KOPT-K1 (cell line): ENCODE measurements around the gene GLRX5.
"Not testable (repeated sequence)": the region's sequence is repeated elsewhere in the genome, so short reads cannot be mapped to it uniquely, and the experiment has no call there.

Experiments used
- H3K27ac ChIP-seq: fragments of 200-600 bp; sonication (generic); 2 replicates; pipeline ENCODE4 v1.5.1; 2016; ENCODE audit warnings: antibody characterized with exemption, mild to moderate bottlenecking, low read depth, low read length; ENCODE audit not compliant: poor library complexity, severe bottlenecking
- H3K36me3 ChIP-seq: fragments of 200-600 bp; sonication (generic); 2 replicates; pipeline ENCODE4 v1.5.1; 2017; ENCODE audit warnings: antibody characterized with exemption, mild to moderate bottlenecking, low read length, moderate library complexity; ENCODE audit not compliant: insufficient read depth
- H3K9me3 ChIP-seq: fragments of 200-600 bp; sonication (generic); 2 replicates; pipeline ENCODE4 v1.5.1; 2017; ENCODE audit warnings: antibody characterized with exemption, low read length, mild to moderate bottlenecking; ENCODE audit not compliant: insufficient read depth, poor library complexity, severe bottlenecking

Gene GLRX5

GRCh38 chr14:95507701-95508103, 27.1 kb upstream of the GLRX5 start:
- Histone ChIP-seq H3K27ac (peak overlapping the region; percentile 2), H3K9me3 (no peaks in the 10 kb centered on the region)

DNA sequence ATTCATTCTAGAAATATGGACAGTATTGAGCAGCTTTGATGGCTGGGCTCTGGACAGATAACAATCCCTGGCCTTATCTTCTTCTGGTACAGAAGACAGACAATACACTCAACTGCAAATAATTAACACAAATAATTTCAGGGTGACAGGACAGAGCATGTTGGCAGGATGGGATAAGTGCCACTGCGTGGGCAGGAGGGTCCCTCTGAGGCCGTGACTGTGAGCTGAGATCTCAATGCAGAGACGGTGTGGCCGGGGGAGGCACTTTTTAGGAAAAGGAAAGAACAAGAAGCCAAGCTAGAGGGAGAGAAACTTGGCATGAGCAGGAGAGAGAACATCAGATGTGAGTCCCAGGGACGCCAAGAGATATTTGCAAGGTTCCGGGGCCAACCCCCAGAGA, 26.5 kb upstream of the GLRX5 start:
- no peak overlapping the region for H3K27ac ChIP-seq
- no peaks in the 10 kb centered on the region for H3K9me3 ChIP-seq
- peaks cover 7% of the 10 kb centered on the region; the same call in 1 of the 2 replicates for H3K36me3 ChIP-seq

More at GRCh38 chr14:95507701-95508103, 27.1 kb upstream of the GLRX5 start:
- peaks cover 7% of the 10 kb centered on the region; the same call in 1 of the 2 replicates for H3K36me3 ChIP-seq

DNA sequence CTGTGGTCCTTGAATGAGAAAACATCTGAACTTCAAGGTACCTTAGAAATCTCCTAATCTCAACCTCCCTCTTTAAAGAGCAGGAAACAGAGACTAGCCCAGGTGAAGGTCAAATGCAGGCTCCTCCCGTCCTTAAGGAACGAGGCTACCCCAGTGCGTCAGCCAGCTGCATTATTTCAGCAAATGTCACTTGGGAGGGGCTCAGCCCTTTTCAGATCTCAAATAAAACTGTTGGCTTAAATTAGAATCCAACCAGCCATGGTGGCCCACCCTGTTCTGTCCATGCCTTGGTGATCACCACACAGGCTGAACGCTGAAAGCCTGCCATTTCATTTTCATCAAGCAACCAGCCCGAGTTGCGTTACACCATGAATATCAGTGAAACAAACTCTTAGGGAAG, 25.4 kb upstream of the GLRX5 start:
- Histone ChIP-seq H3K9me3 (no peaks in the 10 kb centered on the region), H3K36me3 (peaks cover 7% of the 10 kb centered on the region; the same call in 1 of the 2 replicates), H3K27ac (no peak overlapping the region)

- not testable (repeated sequence) for H3K27ac ChIP-seq, H3K36me3 ChIP-seq, H3K9me3 ChIP-seq
Measured at GRCh38 chr14:95510344-95510743, 24.5 kb upstream of the GLRX5 start.

DNA sequence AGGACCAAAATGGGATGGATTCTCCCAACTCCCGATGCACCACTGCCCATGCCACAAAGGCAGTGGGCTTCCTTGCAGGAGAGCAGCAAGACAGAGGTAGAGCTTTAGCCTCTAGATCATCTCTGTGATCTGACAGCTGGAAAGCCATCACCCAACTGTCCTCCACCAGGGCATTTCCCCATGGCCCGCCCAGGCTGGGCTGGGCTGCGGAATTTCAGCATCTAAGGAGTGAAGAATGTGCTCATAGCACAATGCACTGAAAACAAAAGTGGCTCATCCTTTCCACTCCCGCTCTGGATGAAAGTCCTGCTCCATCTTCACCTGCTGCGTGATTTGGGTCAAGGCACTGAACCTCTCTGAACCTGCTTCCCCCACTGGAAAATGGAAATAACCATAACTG, 24.0 kb upstream of the GLRX5 start:
- H3K27ac ChIP-seq, result no peak overlapping the region
- peaks cover 7% of the 10 kb centered on the region; the same call in 1 of the 2 replicates for H3K36me3 ChIP-seq
- no peaks in the 10 kb centered on the region for H3K9me3 ChIP-seq

DNA sequence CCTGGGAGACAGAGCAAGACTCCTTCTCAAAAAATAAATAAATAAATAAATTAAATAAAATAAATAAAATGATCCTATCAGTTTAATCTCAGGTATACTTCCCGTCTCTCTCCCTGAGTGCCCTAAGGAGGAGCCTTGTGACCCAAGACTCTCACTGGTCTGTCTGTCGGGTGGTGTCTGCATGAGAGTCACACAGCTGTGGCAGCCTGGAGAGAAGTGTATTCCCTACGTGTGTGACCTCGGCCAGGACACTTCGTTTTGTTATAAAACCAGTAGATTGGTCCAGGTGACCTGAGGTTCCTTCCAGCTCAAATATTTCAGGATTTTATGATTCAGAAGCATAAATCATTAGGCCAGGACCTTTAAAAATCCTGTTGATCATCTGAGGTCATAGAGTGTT, 23.2 kb upstream of the GLRX5 start:
- peaks cover under 1% of the 10 kb centered on the region; the same call in 1 of the 2 replicates for H3K36me3 ChIP-seq
- no peak overlapping the region for H3K27ac ChIP-seq
- no peaks in the 10 kb centered on the region for H3K9me3 ChIP-seq

DNA sequence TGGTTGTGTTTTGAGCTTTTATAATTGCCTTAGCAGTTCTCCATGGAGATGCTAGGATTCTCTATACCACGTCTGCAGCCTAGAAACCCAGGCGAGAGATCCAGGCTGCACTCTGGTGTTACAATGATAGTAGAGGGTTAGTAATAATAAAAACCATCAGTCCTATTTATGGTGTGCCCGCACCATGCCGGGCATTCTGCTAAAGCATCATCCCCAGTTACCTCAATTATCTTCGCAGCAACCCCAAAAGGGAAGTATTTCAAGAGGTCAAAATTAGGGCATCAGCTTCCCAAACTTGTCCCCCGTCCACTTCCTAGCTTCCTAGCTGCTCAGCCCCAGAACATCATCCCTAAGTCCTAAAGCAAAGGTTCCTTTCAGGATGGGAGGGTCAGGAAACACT, 21.6 kb upstream of the GLRX5 start:
- no peaks in the 10 kb centered on the region; the same call in 1 of the 2 replicates for H3K36me3 ChIP-seq
- H3K27ac ChIP-seq, result no peak overlapping the region
- H3K9me3 ChIP-seq, result no peaks in the 10 kb centered on the region

DNA sequence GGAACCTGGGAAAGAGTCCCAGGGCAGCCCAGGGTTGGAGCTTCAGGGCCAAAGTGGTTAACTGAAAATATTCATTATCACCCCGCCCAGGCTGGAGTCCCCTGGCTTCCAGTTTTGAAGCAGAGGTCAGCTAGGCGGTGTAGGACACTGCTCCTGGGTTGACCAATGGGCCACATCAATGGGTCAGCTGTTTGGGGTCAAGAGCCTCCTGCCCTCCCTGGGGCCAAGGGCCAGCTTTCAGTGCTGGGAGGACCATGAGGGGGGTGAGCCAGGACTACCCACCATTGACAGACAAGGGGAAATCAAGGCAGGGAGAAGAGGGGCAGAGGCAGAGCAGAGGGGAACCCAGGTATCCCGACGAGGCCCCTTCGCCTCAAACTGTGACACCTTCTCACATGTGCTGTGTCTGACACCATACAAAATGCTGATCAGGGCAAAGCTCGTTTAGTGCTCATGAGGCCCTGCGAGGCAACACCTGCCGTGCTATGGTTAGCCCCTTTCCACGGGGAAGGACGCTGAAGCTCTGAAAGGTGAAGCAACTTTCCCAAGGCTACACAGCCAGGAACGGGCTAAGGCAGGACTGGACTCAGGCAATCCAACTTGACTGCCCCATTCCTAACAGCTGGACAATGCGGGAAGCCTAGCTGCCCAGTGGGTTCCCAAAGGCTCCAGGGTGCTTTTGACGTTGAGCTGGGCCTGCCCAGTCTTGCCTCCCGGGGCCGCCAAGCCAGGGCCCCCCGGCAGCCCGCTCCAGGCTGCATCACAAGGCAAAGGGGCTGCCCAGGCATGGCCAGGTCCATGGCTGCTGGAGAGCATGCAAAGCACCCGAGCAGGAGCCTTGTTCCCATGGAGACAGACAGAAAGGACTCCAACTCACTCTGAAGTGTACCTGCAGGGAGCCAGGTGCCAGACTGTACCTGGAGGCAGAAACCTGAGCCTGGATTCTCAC, 20.4 kb upstream of the GLRX5 start:
- Histone ChIP-seq H3K9me3 (no peaks in the 10 kb centered on the region), H3K27ac (no peak overlapping the region), H3K36me3 (no peaks in the 10 kb centered on the region; the same call in 1 of the 2 replicates)

- Histone ChIP-seq H3K27ac (peak overlapping the region; percentile 57), H3K36me3 (no peaks in the 10 kb centered on the region)
Measured at GRCh38 chr14:95515080-95515489, 19.8 kb upstream of the GLRX5 start.

DNA sequence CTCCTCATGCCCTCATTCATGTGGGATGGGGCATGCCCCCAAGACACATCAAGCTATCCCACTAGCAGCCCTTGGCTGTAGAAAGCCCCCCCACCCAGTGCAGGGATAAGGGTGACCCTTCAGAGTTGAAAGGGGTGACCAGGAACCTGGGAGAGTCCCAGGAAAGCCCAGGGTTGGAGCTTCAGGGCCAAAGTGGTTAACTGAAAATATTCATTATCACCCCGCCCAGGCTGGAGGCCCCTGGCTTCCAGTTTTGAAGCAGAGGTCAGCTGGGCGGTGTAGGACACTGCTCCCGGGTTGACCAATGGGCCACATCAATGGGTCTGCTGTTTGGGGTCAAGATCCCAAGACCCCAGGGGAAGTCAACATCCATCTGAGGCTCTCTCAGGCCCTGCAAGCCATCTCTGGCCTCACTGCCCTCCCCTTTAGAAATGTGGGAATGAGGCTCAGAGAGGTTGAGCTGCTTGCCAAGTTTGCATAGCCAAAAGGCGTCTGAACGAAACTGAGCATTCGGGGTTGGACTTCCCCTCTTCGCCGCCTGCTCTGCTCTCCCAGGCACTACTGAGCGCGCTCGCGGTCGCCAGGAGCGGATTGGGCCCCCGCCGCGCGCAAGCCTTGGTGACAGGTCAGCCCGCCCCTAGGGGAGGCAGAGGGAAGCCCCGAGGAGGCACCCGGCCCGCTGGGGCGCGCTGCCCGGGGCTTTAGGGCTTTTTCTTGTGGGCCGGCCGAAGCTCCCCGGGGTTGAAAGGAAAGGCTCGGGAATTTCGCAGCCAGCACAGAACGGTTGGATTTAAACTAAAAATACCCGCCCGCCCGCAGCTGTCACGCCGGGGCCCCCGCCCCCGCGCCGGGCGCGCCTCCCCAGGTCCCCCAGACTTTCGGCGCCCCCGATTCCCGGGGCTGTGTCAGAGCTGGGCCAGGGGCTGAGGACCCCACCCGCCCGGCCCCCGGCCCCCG, 19.0 kb upstream of the GLRX5 start:
- H3K36me3 ChIP-seq, result no peaks in the 10 kb centered on the region
- H3K9me3 ChIP-seq, result no peaks in the 10 kb centered on the region
- H3K27ac ChIP-seq, result peak overlapping the region; percentile 57

More at GRCh38 chr14:95515080-95515489, 19.8 kb upstream of the GLRX5 start:
- no peaks in the 10 kb centered on the region for H3K9me3 ChIP-seq

DNA sequence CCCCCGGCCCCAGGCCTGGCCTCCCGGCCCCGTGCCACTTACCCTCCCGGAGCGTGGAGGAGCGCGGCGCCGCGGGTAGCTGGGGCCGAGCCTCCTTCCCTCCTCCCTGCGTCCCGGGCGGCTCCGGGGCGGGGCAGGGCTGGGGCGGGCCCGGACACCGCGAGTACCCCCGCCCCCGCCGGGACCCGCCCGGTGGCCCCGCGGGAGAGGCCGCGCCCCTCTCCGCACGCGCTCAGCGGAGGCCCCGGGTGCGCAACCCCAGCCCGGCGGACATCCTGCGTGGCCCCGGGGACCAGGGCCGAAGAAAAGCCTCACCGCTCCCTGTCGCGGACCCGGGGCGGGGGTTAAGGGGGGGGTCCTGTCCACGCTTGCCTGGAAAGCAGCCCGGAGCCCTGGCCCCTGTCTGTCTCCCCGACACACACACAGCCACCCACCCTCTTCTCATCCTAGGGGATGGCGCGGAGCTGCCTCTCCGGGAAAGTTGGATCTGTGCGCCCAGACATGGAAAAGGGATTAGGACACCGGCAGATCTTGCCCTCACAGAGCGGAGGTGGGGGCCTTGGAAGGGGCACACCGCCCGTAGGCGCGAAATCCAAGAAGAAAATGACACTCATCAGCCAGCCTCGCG, 18.2 kb upstream of the GLRX5 start, which contains the start of gene SYNE3:
SYNE3 (minus strand) TSS at position 97 of the 628 bp plus-strand sequence. CDS start 40,829 bp downstream, outside the sequence.
- Histone ChIP-seq H3K36me3 (no peaks in the 10 kb centered on the region), H3K27ac (peak within 1 kb of the TSS; percentile 87), H3K9me3 (no peaks in the 10 kb centered on the region)

- H3K9me3 ChIP-seq, result no peaks in the 10 kb centered on the region
- peak overlapping the region; percentile 87 for H3K27ac ChIP-seq
- no peaks in the 10 kb centered on the region for H3K36me3 ChIP-seq
Measured at GRCh38 chr14:95518045-95518751, 16.7 kb upstream of the GLRX5 start.

DNA sequence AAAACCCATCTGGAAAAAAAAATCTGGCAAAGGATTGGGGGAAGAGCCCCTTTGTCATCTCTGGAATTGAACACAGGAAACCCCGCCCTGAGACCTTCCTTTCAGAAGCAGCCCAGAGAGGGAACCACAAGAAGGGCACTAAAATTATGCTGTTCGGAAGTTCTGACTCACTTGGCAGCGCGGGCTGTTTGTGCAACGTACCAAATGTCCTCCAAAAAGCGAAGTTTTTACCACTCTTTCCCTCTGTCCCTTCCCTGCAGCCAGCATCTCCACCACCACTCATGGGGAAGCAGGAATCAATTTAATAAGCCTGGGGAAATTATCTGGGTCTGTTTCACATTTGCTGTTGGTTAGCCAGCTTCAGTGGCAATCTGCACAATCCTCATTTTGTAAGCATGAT, 15.2 kb upstream of the GLRX5 start:
- peak overlapping the region; percentile 87 for H3K27ac ChIP-seq
- H3K36me3 ChIP-seq, result no peaks in the 10 kb centered on the region
- no peaks in the 10 kb centered on the region for H3K9me3 ChIP-seq

DNA sequence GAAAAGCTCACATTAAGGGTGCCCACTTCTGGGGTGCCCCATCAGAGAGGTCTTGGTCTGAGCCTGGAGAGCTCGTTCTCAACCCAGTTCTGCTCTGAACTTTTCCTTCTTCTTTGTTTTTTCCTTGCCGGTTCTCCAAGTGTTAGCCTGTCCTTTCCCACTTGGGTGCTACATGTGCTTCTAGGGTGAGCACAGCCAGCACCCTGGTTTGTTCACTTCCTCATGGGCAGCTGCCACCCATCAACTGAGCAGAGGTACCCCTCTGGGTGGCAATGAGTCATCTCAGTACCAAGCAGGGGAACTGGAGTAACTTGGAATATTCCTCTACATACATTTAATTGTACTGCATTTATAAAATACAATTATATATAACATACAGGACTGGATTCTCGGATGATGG, 14.5 kb upstream of the GLRX5 start:
- Histone ChIP-seq H3K27ac (peak overlapping the region; percentile 87), H3K36me3 (no peaks in the 10 kb centered on the region), H3K9me3 (no peaks in the 10 kb centered on the region)
